HL-60 (cell line): Measurements from ENCODE around the gene PDXP.

Experiments used
- CTCF ChIP-seq: IDR thresholded peaks from one replicate; pipeline ENCODE4 v1.5.1; 2011; ENCODE audit warnings: low read length, control low read depth, inconsistent platforms; ENCODE audit not compliant: insufficient read depth
- POLR2AphosphoS5 ChIP-seq: IDR thresholded peaks from 2 replicates; pipeline ENCODE4 v1.6.1; 2012; ENCODE audit warnings: low read depth
- SPI1 ChIP-seq: IDR thresholded peaks from 2 replicates; pipeline ENCODE4 v1.6.1; 2012; ENCODE audit warnings: low read depth, mild to moderate bottlenecking, borderline replicate concordance
- TF ChIP-seq, protein P1 (sequence below): IDR thresholded peaks from 2 replicates; pipeline ENCODE4 v1.6.1; 2012; ENCODE audit warnings: low read depth; ENCODE audit not compliant: insufficient replicate concordance

- TF ChIP-seq CTCF: peak; percentile 91
- no peak for TF ChIP-seq SPI1
- TF ChIP-seq POLR2AphosphoS5: no peak
- TF ChIP-seq, protein P1, sequence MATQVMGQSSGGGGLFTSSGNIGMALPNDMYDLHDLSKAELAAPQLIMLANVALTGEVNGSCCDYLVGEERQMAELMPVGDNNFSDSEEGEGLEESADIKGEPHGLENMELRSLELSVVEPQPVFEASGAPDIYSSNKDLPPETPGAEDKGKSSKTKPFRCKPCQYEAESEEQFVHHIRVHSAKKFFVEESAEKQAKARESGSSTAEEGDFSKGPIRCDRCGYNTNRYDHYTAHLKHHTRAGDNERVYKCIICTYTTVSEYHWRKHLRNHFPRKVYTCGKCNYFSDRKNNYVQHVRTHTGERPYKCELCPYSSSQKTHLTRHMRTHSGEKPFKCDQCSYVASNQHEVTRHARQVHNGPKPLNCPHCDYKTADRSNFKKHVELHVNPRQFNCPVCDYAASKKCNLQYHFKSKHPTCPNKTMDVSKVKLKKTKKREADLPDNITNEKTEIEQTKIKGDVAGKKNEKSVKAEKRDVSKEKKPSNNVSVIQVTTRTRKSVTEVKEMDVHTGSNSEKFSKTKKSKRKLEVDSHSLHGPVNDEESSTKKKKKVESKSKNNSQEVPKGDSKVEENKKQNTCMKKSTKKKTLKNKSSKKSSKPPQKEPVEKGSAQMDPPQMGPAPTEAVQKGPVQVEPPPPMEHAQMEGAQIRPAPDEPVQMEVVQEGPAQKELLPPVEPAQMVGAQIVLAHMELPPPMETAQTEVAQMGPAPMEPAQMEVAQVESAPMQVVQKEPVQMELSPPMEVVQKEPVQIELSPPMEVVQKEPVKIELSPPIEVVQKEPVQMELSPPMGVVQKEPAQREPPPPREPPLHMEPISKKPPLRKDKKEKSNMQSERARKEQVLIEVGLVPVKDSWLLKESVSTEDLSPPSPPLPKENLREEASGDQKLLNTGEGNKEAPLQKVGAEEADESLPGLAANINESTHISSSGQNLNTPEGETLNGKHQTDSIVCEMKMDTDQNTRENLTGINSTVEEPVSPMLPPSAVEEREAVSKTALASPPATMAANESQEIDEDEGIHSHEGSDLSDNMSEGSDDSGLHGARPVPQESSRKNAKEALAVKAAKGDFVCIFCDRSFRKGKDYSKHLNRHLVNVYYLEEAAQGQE: no peak
These were observed 15.2 kb upstream of the PDXP start for GRCh38 chr22:37643225-37643847.
